MCF 10A (cell line): Measurements from ENCODE around the gene CFAP119. TPM values are rescaled to one million over a fixed set of nuclear protein-coding genes. Genes with fewer than 3 reads are reported as not detected.

ENCODE experiments used
- BruUV-seq: library from RNA; stranded (reverse); fragments of 400-500 nt; replicated peaks from 2 replicates; lab custom pipeline; 2021; lab: Mats Ljungman, UMichigan
- CTCF ChIA-PET: fragments of 300-600 bp; sonication (Branson Sonifier 250); formaldehyde crosslinking; extraction: SDS; loops from one replicate; lab custom pipeline; 2021; ENCODE audit warnings: antibody characterized with exemption, inconsistent platforms; lab: Yijun Ruan, JAX
- POLR2A ChIA-PET: fragments of 300-600, 350-650 bp; sonication (Branson Sonifier 250); formaldehyde crosslinking; extraction: SDS; loops from one replicate; lab custom pipeline; 2020; ENCODE audit warnings: antibody characterized with exemption, inconsistent platforms; lab: Yijun Ruan, JAX
- DNase-seq: peaks from one replicate; pipeline ENCODE4 v3.0.0-alpha.2; 2018; ENCODE audit not compliant: unreplicated experiment
- H3K27ac Mint-ChIP-seq: one replicate; pipeline ENCODE4 v1.8.0; 2022; ENCODE audit warnings: mild to moderate bottlenecking, low read depth, mixed read lengths; ENCODE audit not compliant: unreplicated experiment
- H3K27me3 Mint-ChIP-seq: one replicate; pipeline ENCODE4 v1.8.0; 2022; ENCODE audit warnings: mixed read lengths; ENCODE audit not compliant: insufficient read depth, unreplicated experiment
- H3K36me3 Mint-ChIP-seq: one replicate; pipeline ENCODE4 v1.8.0; 2022; ENCODE audit warnings: mild to moderate bottlenecking, moderate library complexity, mixed read lengths; ENCODE audit not compliant: insufficient read depth, unreplicated experiment
- H3K4me1 Mint-ChIP-seq: one replicate; pipeline ENCODE4 v1.8.0; 2022; ENCODE audit warnings: mixed read lengths; ENCODE audit not compliant: insufficient read depth, unreplicated experiment
- H3K4me3 Mint-ChIP-seq: one replicate; pipeline ENCODE4 v1.8.0; 2022; ENCODE audit warnings: mild to moderate bottlenecking, moderate library complexity, mixed read lengths; ENCODE audit not compliant: unreplicated experiment
- H3K9me3 Mint-ChIP-seq: one replicate; pipeline ENCODE4 v1.8.0; 2022; ENCODE audit warnings: mixed read lengths; ENCODE audit not compliant: unreplicated experiment
- CTCF ChIP-seq: fragments of 200-600 bp; IDR thresholded peaks from one replicate; pipeline ENCODE4 v1.8.0; 2022; ENCODE audit warnings: antibody characterized with exemption, mild to moderate bottlenecking; ENCODE audit not compliant: unreplicated experiment
- intact Hi-C: fragments of 100-400 bp; cut with micrococcal nuclease; formaldehyde crosslinking; loops from 2 replicates; pipeline ENCODE4 v1.14.1; 2022
- total RNA-seq: library from RNA; stranded (reverse); gene quantifications from 2 replicates; pipeline ENCODE4 v1.2.3, GENCODE V29; 2022

The CFAP119 gene
- total RNA-seq, 1 experiment from 2014 or later = 5.2 TPM

- no peaks in the 10 kb centered on the region for H3K27me3 Mint-ChIP-seq
- no TSS peak for BruUV-seq
- no peak overlapping the region for H3K27ac Mint-ChIP-seq
- peaks cover 6% of the 10 kb centered on the region for H3K4me1 Mint-ChIP-seq
- H3K4me3 Mint-ChIP-seq = no peak overlapping the region
- no peaks in the 10 kb centered on the region for H3K9me3 Mint-ChIP-seq
- peaks cover 82% of the 10 kb centered on the region for H3K36me3 Mint-ChIP-seq
- DNase-seq = no peak
- POLR2A ChIA-PET = interaction anchor here (0.7 to 1.3 kb wide), 4 partner anchors 11 to 26 kb away, joined by 3 to 6 read pairs (median 4); no protein-coding TSS in a partner anchor
- CTCF ChIA-PET = no interaction called here
- TF ChIP-seq CTCF = no peak
- intact Hi-C loops = no loop called here
Measured at GRCh38 chr16:30766933-30767284, 5.0 kb upstream of the CFAP119 start.

- POLR2A ChIA-PET = interaction anchor here (0.7 to 1.3 kb wide), 4 partner anchors 12 to 25 kb away, joined by 3 to 6 read pairs (median 4); no protein-coding TSS in a partner anchor
- intact Hi-C loops = no loop called here
- Mint-ChIP-seq H3K4me1 (peaks cover 6% of the 10 kb centered on the region), H3K27me3 (no peaks in the 10 kb centered on the region), H3K9me3 (no peaks in the 10 kb centered on the region), H3K4me3 (no peak overlapping the region), H3K36me3 (peaks cover 82% of the 10 kb centered on the region), H3K27ac (no peak overlapping the region)
- no peak for TF ChIP-seq CTCF
- DNase-seq = no peak
- BruUV-seq = no TSS peak
- CTCF ChIA-PET = no interaction called here
Measured at GRCh38 chr16:30766206-30766932, 4.5 kb upstream of the CFAP119 start.

GRCh38 chr16:30764816-30765465 lies 3.1 kb upstream of the CFAP119 start:
- Mint-ChIP-seq H3K27ac (no peak overlapping the region), H3K4me1 (peaks cover 17% of the 10 kb centered on the region), H3K36me3 (peaks cover 70% of the 10 kb centered on the region), H3K9me3 (no peaks in the 10 kb centered on the region), H3K27me3 (no peaks in the 10 kb centered on the region), H3K4me3 (no peak overlapping the region)
- BruUV-seq = no TSS peak
- intact Hi-C loops = no loop called here
- POLR2A ChIA-PET = interaction anchor here (0.7 to 3.7 kb wide), 5 partner anchors 9 to 96 kb away, joined by 3 to 27 read pairs (median 4); partner anchors contain the start of gene PHKG2
- DNase-seq = no peak
- CTCF ChIA-PET = interaction anchor here (0.6 to 1.8 kb wide), 3 partner anchors 9 to 136 kb away, joined by 3 to 5 read pairs (median 4); no protein-coding TSS in a partner anchor
- no peak for TF ChIP-seq CTCF

- Mint-ChIP-seq H3K27me3 (no peaks in the 10 kb centered on the region), H3K4me1 (peaks cover 17% of the 10 kb centered on the region), H3K27ac (no peak overlapping the region), H3K4me3 (peak overlapping the region; percentile 87), H3K9me3 (no peaks in the 10 kb centered on the region), H3K36me3 (peaks cover 62% of the 10 kb centered on the region)
- no peak for DNase-seq
- intact Hi-C loops = no loop called here
- no TSS peak for BruUV-seq
- ChIA-PET POLR2A (interaction anchor here (0.7 to 5.9 kb wide), 5 partner anchors 10 to 50 kb away, joined by 3 to 41 read pairs (median 16); partner anchors contain the start of gene PHKG2), CTCF (interaction anchor here (0.7 to 1.8 kb wide), 3 partner anchors 10 to 120 kb away, joined by 3 to 5 read pairs (median 4); no protein-coding TSS in a partner anchor)
- TF ChIP-seq CTCF = no peak
Measured at GRCh38 chr16:30764086-30764485, 2.2 kb upstream of the CFAP119 start.
